Esophagus squamous epithelium (tissue), 5 donors: ENCODE measurements around the gene SMOC1. TPM values are rescaled to one million over a fixed set of nuclear protein-coding genes. Genes with fewer than 3 reads are reported as not detected.

Source experiments
- DNase-seq: peaks from one replicate; lab custom pipeline; 2025; lab: John Stamatoyannopoulos, UW
- H3K27ac ChIP-seq, 4 donors: fragments of 200-600 bp; sonication (generic); one replicate each; pipeline ENCODE4 v1.5.1; 2016 to 2019; ENCODE audit warnings: mild to moderate bottlenecking in 1 of 4
- H3K27me3 ChIP-seq, 4 donors: fragments of 200-600 bp; sonication (generic); 1 replicate in 3 of 4; 2 replicates in 1 of 4; pipeline versions ENCODE4 v1.5.1 to v1.6.0; 2017 to 2021; ENCODE audit warnings: antibody characterized with exemption in 1 of 4
- H3K36me3 ChIP-seq, 3 donors: fragments of 200-600 bp; sonication (generic); one replicate each; pipeline ENCODE4 v1.5.1; 2016 to 2019
- H3K4me1 ChIP-seq, 3 donors: fragments of 200-600 bp; sonication (generic); one replicate each; pipeline ENCODE4 v1.5.1; 2017 to 2019
- H3K4me3 ChIP-seq, 4 donors: fragments of 200-600 bp; sonication (generic); 1 replicate in 3 of 4; 2 replicates in 1 of 4; pipeline ENCODE4 v1.5.1; 2016 to 2019; ENCODE audit warnings: mild to moderate bottlenecking in 2 of 4, moderate library complexity in 1 of 4
- H3K9me3 ChIP-seq, 3 donors: fragments of 200-600 bp; sonication (generic); one replicate each; pipeline ENCODE4 v1.5.1; 2016 to 2019
- CTCF ChIP-seq, 6 experiments: fragments of 450-650 bp in 4 of 6; fragments of 200-600 bp in 2 of 6; sonication (generic) in 2 of 6; IDR thresholded peaks; one replicate each; pipeline ENCODE4 v1.5.1; 2016 to 2019; ENCODE audit warnings: antibody characterized with exemption in 6 of 6, mild to moderate bottlenecking in 4 of 6, moderate library complexity in 4 of 6
- POLR2A ChIP-seq, 4 donors: fragments of 450-650 bp; IDR thresholded peaks; one replicate each; pipeline ENCODE4 v1.6.1; 2017; ENCODE audit warnings: antibody characterized with exemption in 4 of 4, mild to moderate bottlenecking in 4 of 4, moderate library complexity in 3 of 4
- WGBS, 2 donors: methylation state at CpG; one replicate each; pipeline ENCODE4 v1.1.5; 2018; 5-methylcytosine and 5-hydroxymethylcytosine counted together
- intact Hi-C: fragments of 100-400 bp; cut with DNase I; formaldehyde crosslinking; loops from one replicate; pipeline ENCODE4 v1.15.0; 2022
- total RNA-seq, 4 donors: library from RNA; depleted of rRNA; stranded (reverse); fragments of >200 nt; gene quantifications; one replicate each; pipeline ENCODE4 v1.1.0, GENCODE V29; 2016
- donor health status: DM: yes; HTN: yes; CAD: no.

SMOC1 gene
- total RNA-seq, 4 donors from 2014 or later: 1.1 TPM; not detected in 3

- Histone ChIP-seq H3K27me3 (peaks cover 0 to under 1% (median 0%) of the 10 kb centered on the region in 4 donors), H3K4me1 (no peaks in the 10 kb centered on the region), H3K9me3 (no peaks in the 10 kb centered on the region), H3K27ac (no peak overlapping the region), H3K4me3 (no peak overlapping the region), H3K36me3 (no peaks in the 10 kb centered on the region)
- TF ChIP-seq CTCF (IDR thresholded peaks at IDR 0.05) (no peak), POLR2A (IDR thresholded peaks at IDR 0.05) (no peak)
- DNase-seq: no peak
- intact Hi-C loops: no loop called here
- 55 to 64% methylated on average over 6 to 7 of the region's 7 CpGs for WGBS, 2 donors
Observed at GRCh38 chr14:69909826-69910550, 30.8 kb downstream of the SMOC1 start.

GRCh38 chr14:69910871-69911270 lies 31.7 kb downstream of the SMOC1 start:
- no peak overlapping the region for H3K4me3 ChIP-seq
- no peaks in the 10 kb centered on the region for H3K9me3 ChIP-seq
- intact Hi-C loops: no loop called here
- H3K27me3 ChIP-seq: peaks cover 0 to 5% (median 0%) of the 10 kb centered on the region in 4 donors
- no peak overlapping the region for H3K27ac ChIP-seq
- WGBS, 2 donors: 65 to 67% methylated on average over 1 to 2 of the region's 3 CpGs
- no peaks in the 10 kb centered on the region for H3K4me1 ChIP-seq
- TF ChIP-seq CTCF (IDR thresholded peaks at IDR 0.05): no peak
- no peak for TF ChIP-seq POLR2A (IDR thresholded peaks at IDR 0.05)
- H3K36me3 ChIP-seq: no peaks in the 10 kb centered on the region
- no peak for DNase-seq

- 71 to 73% methylated on average over 1 of the region's 1 CpG for WGBS, 2 donors
- Histone ChIP-seq H3K36me3 (no peaks in the 10 kb centered on the region), H3K9me3 (no peaks in the 10 kb centered on the region), H3K27ac (no peak overlapping the region), H3K4me1 (no peaks in the 10 kb centered on the region), H3K4me3 (no peak overlapping the region), H3K27me3 (peaks cover 0 to 25% (median 0%) of the 10 kb centered on the region in 4 donors)
- TF ChIP-seq CTCF (IDR thresholded peaks at IDR 0.05) (no peak), POLR2A (IDR thresholded peaks at IDR 0.05) (no peak)
- intact Hi-C loops: no loop called here
- no peak for DNase-seq
Observed at GRCh38 chr14:69913686-69914085, 34.5 kb downstream of the SMOC1 start.

GRCh38 chr14:69916396-69916795 lies 37.2 kb downstream of the SMOC1 start:
- 63 to 88% methylated on average over 1 of the region's 1 CpG for WGBS, 2 donors
- Histone ChIP-seq H3K27me3 (peaks cover 0 to 37% (median 0%) of the 10 kb centered on the region in 4 donors), H3K9me3 (no peaks in the 10 kb centered on the region), H3K27ac (no peak overlapping the region), H3K36me3 (no peaks in the 10 kb centered on the region), H3K4me1 (no peaks in the 10 kb centered on the region), H3K4me3 (no peak overlapping the region)
- no peak for DNase-seq
- intact Hi-C loops: no loop called here
- TF ChIP-seq CTCF (IDR thresholded peaks at IDR 0.05) (no peak), POLR2A (IDR thresholded peaks at IDR 0.05) (no peak)

- Histone ChIP-seq H3K4me3 (no peak overlapping the region), H3K27ac (no peak overlapping the region), H3K36me3 (no peaks in the 10 kb centered on the region), H3K27me3 (peaks cover 0 to 46% (median 0%) of the 10 kb centered on the region in 4 donors), H3K9me3 (no peaks in the 10 kb centered on the region), H3K4me1 (no peaks in the 10 kb centered on the region)
- intact Hi-C loops: no loop called here
- TF ChIP-seq POLR2A (IDR thresholded peaks at IDR 0.05) (no peak), CTCF (IDR thresholded peaks at IDR 0.05) (no peak)
- 44 to 66% methylated on average over 9 of the region's 9 CpGs for WGBS, 2 donors
- no peak for DNase-seq
Observed at GRCh38 chr14:69917287-69917686, 38.1 kb downstream of the SMOC1 start.
